GM21528 (cell line): Measurements from ENCODE around the gene REV3L.

Experiments used
- ATAC-seq: cut with Tn5 transposase; IDR thresholded peaks from one replicate; pipeline ENCODE4 v1.9.1; 2021; ENCODE audit warnings: mild to moderate bottlenecking, moderate library complexity; ENCODE audit not compliant: unreplicated experiment, low FRiP score

The REV3L gene

GRCh38 chr6:111471533-111471932, 11.5 kb downstream of the REV3L start:
- ATAC-seq: no peak

GRCh38 chr6:111470991-111471390, 12.0 kb downstream of the REV3L start:
- ATAC-seq: no peak

GRCh38 chr6:111469543-111469942, 13.5 kb downstream of the REV3L start:
- ATAC-seq: no peak

GRCh38 chr6:111468329-111469012, 14.5 kb downstream of the REV3L start:
- ATAC-seq: no peak

- no peak for ATAC-seq
Observed at GRCh38 chr6:111464184-111464583, 18.8 kb downstream of the REV3L start.

- no peak for ATAC-seq
Observed at GRCh38 chr6:111462770-111463391, 20.1 kb downstream of the REV3L start.

GRCh38 chr6:111461860-111462259, 21.2 kb downstream of the REV3L start:
- ATAC-seq: no peak

- ATAC-seq: no peak
Observed at GRCh38 chr6:111458670-111459232, 24.3 kb downstream of the REV3L start.

GRCh38 chr6:111456208-111456607, 26.8 kb downstream of the REV3L start:
- no peak for ATAC-seq

- ATAC-seq: no peak
Observed at GRCh38 chr6:111450636-111451035, 32.4 kb downstream of the REV3L start.

- no peak for ATAC-seq
Observed at GRCh38 chr6:111450087-111450486, 32.9 kb downstream of the REV3L start.

- no peak for ATAC-seq
Observed at GRCh38 chr6:111449129-111449528, 33.9 kb downstream of the REV3L start.

GRCh38 chr6:111447051-111447450, 36.0 kb downstream of the REV3L start:
- no peak for ATAC-seq

GRCh38 chr6:111445861-111446267, 37.2 kb downstream of the REV3L start:
- no peak for ATAC-seq

GRCh38 chr6:111444794-111445193, 38.2 kb downstream of the REV3L start:
- no peak for ATAC-seq

GRCh38 chr6:111441678-111442243, 41.3 kb downstream of the REV3L start:
- ATAC-seq: no peak

- ATAC-seq: no peak
Observed at GRCh38 chr6:111439171-111439570, 43.8 kb downstream of the REV3L start.

- ATAC-seq: no peak
Observed at GRCh38 chr6:111437573-111437972, 45.4 kb downstream of the REV3L start.

- no peak for ATAC-seq
Observed at GRCh38 chr6:111432511-111432910, 50.5 kb downstream of the REV3L start.

GRCh38 chr6:111430605-111431376, 52.2 kb downstream of the REV3L start:
- ATAC-seq: no peak

GRCh38 chr6:111429571-111429970, 53.4 kb downstream of the REV3L start:
- ATAC-seq: no peak
